ENCODE measurements around the gene THAP11. TPM values are rescaled to one million over a fixed set of nuclear protein-coding genes. Genes with fewer than 3 reads are reported as not detected.

THAP11 gene
- total and polyA plus RNA-seq, 2 of the 4 experiments (the other 2 are of a cell fraction): 13.3 to 14.5 TPM

GRCh38 chr16:67814567-67814966 is 27.6 kb upstream of the THAP11 start:
- 0 out of 2 replicates have a peak, but pooled peaks cover 2% of the 10 kb centered on the region for H3K27me3 ChIP-seq (ENCODE audit: control insufficient read depth, insufficient read depth, low read length)
- no peaks in the 10 kb centered on the region for H4K20me1 ChIP-seq (ENCODE audit: insufficient read depth, low read length)
- no peak overlapping the region for H3K23ac ChIP-seq (ENCODE audit: low read depth, low read length)
- H3K79me1 ChIP-seq (ENCODE audit: low read depth in 1 of 2, low read length in 2 of 2): no peaks in the 10 kb centered on the region
- H3K14ac ChIP-seq (replicated peaks; ENCODE audit: low read depth, low read length): no peak overlapping the region
- CTCF ChIA-PET: no interaction called here
- DNase-seq (no peak), ATAC-seq (ENCODE audit: low read depth) (no peak)
- no peak overlapping the region for H3K4me3 ChIP-seq (ENCODE audit: insufficient read depth, low read depth, low read length)
- H2BK120ac ChIP-seq (ENCODE audit: low read depth, low read length): no peak overlapping the region
- H3K4me1 ChIP-seq (ENCODE audit: control insufficient read depth, insufficient read depth, low read length): no peaks in the 10 kb centered on the region
- no peak overlapping the region for H2BK5ac ChIP-seq (ENCODE audit: low read depth, low read length, poor library complexity, severe bottlenecking)
- no peak overlapping the region for H4K8ac ChIP-seq (ENCODE audit: low read depth in 2 of 2, low read length in 2 of 2)
- in situ Hi-C loops (cut with MboI; ENCODE audit: low sequenced_read_pairs): loop anchor here (5.0 kb wide), 1 partner anchor 113 kb away; no protein-coding TSS in a partner anchor
- TF ChIP-seq MAZ (IDR thresholded peaks at IDR 0.05; ENCODE audit: borderline replicate concordance, low read depth, low read length) (no peak), NFE2L2 (IDR thresholded peaks at IDR 0.05; ENCODE audit: low read depth, low read length) (no peak), BHLHE40 (IDR thresholded peaks at IDR 0.05; ENCODE audit: low read depth, low read length) (no peak), MAFK (IDR thresholded peaks at IDR 0.05; ENCODE audit: low read depth, low read length) (no peak), CEBPB (IDR thresholded peaks at IDR 0.05; ENCODE audit: low read depth, low read length) (no peak), RAD21 (IDR thresholded peaks at IDR 0.05; ENCODE audit: low read length) (no peak), SMC3 (IDR thresholded peaks at IDR 0.05; ENCODE audit: low read depth, low read length) (no peak), CHD1 (IDR thresholded peaks at IDR 0.05; ENCODE audit: low read depth, low read length) (no peak)
- TF ChIP-seq, protein P1, sequence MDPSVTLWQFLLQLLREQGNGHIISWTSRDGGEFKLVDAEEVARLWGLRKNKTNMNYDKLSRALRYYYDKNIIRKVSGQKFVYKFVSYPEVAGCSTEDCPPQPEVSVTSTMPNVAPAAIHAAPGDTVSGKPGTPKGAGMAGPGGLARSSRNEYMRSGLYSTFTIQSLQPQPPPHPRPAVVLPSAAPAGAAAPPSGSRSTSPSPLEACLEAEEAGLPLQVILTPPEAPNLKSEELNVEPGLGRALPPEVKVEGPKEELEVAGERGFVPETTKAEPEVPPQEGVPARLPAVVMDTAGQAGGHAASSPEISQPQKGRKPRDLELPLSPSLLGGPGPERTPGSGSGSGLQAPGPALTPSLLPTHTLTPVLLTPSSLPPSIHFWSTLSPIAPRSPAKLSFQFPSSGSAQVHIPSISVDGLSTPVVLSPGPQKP (IDR thresholded peaks at IDR 0.05; ENCODE audit: borderline replicate concordance, low read depth, low read length): no peak
- H3K4ac ChIP-seq (ENCODE audit: low read depth, low read length): no peak overlapping the region
- POLR2A ChIA-PET (ENCODE audit: unreplicated experiment): interaction anchor here (0.6 kb wide), 1 partner anchor 1446 kb away, joined by 5 read pairs; no protein-coding TSS in a partner anchor
- no peak overlapping the region for H3K4me2 ChIP-seq (ENCODE audit: low read depth, low read length)
- no peak overlapping the region for H3K27ac ChIP-seq (ENCODE audit: insufficient read depth, low read length)
- no peak overlapping the region for H3K9ac ChIP-seq (ENCODE audit: low read depth, low read length)
- no peak overlapping the region for H3K18ac ChIP-seq (ENCODE audit: low read depth, low read length)
- H3K36me3 ChIP-seq (ENCODE audit: control insufficient read depth, insufficient read depth, low read length): no peaks in the 10 kb centered on the region
- H2BK20ac ChIP-seq (ENCODE audit: low read depth, low read length): no peak overlapping the region
- 61% methylated on average over 2 of the region's 8 CpGs; no CpG with 5 or more reads in 1 of the 2 experiments for WGBS, 2 experiments (ENCODE audit: extremely low coverage in 2 of 2, insufficient read length in 1 of 2)
- dilution Hi-C loops (cut with HindIII; ENCODE audit: low sequenced_read_pairs, unreplicated experiment): no loop called here
- no peak overlapping the region for H2BK15ac ChIP-seq (ENCODE audit: low read depth, low read length)
- no peak overlapping the region for H4K91ac ChIP-seq (ENCODE audit: insufficient read depth, low read depth, low read length)
- no TSS peak for BruUV-seq (replicated peaks)
- no peak overlapping the region for H2AFZ ChIP-seq (replicated peaks; ENCODE audit: low read length, poor library complexity)
- no peaks in the 10 kb centered on the region for H3K9me1 ChIP-seq (ENCODE audit: insufficient read depth, low read length)
- H2AK5ac ChIP-seq (ENCODE audit: low read depth, low read length): no peak overlapping the region
- no peak overlapping the region for H4K5ac ChIP-seq (ENCODE audit: low read depth, low read length)
- intact Hi-C loops (cut with micrococcal nuclease): no loop called here
- no peak overlapping the region for H2AK9ac ChIP-seq (replicated peaks; ENCODE audit: low read depth, low read length, poor library complexity)
- no peaks in the 10 kb centered on the region for H3K9me3 ChIP-seq (ENCODE audit: control insufficient read depth, insufficient read depth, low read length)
- H3K56ac ChIP-seq (ENCODE audit: extremely low read depth, insufficient read depth, low read length): no peak overlapping the region
